C4-2B (cell line): ENCODE results near the gene ZNF415.

Source experiments
- ZFX ChIP-seq: fragments of 450-650 bp; IDR thresholded peaks from 2 replicates; pipeline ENCODE4 v1.6.1; 2017
- TF ChIP-seq, protein P1 (sequence below): fragments of 450-650 bp; conservative IDR thresholded peaks from 2 replicates; pipeline ENCODE4 v1.5.1; 2017; ENCODE audit warnings: mild to moderate bottlenecking

DNA sequence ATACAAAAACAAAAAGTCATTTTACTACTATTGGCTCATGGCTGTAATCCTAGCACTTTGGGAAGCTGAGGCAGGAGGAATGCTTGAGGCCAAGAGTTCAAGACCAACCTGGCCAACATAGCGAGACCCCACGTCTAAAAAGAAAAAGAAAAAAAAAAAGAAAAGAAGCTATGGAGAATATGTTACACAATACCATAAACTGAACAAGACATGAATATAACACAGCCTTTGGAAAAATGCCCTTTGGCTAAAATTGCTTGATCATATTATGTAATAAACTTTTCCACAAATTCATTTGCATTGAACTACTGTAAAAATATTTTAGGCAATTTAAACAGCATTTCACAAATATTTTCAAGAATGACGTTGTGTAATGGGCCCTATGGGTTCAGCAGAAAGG lies 3.7 kb upstream of the ZNF415 start:
- TF ChIP-seq, protein P1, sequence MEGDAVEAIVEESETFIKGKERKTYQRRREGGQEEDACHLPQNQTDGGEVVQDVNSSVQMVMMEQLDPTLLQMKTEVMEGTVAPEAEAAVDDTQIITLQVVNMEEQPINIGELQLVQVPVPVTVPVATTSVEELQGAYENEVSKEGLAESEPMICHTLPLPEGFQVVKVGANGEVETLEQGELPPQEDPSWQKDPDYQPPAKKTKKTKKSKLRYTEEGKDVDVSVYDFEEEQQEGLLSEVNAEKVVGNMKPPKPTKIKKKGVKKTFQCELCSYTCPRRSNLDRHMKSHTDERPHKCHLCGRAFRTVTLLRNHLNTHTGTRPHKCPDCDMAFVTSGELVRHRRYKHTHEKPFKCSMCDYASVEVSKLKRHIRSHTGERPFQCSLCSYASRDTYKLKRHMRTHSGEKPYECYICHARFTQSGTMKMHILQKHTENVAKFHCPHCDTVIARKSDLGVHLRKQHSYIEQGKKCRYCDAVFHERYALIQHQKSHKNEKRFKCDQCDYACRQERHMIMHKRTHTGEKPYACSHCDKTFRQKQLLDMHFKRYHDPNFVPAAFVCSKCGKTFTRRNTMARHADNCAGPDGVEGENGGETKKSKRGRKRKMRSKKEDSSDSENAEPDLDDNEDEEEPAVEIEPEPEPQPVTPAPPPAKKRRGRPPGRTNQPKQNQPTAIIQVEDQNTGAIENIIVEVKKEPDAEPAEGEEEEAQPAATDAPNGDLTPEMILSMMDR = no peak
- no peak for TF ChIP-seq ZFX
